SK-N-SH (cell line): ENCODE data around the gene TBC1D16. TPM values are rescaled to one million over a fixed set of nuclear protein-coding genes. Genes with fewer than 3 reads are reported as not detected.
A peak's percentile ranks its signal among the peaks of the same experiment; 100 is the strongest.

Experiments used
- CTCF ChIA-PET: fragments of 300-600, 350-600 bp; formaldehyde crosslinking; extraction: SDS; loops from one replicate; lab custom pipeline; 2021; lab: Yijun Ruan, JAX
- POLR2A ChIA-PET: fragments of 350-600 bp; sonication (Branson Sonifier 250); formaldehyde crosslinking; extraction: SDS; loops from one replicate; lab custom pipeline; 2020; ENCODE audit warnings: antibody characterized with exemption, inconsistent platforms; lab: Yijun Ruan, JAX
- DNase-seq: peaks from one replicate; pipeline ENCODE4 v3.0.0; 2012
- H2AFZ ChIP-seq: fragments of 200-600 bp; sonication (generic); 2 replicates; pipeline ENCODE4 v1.8.1; 2016; ENCODE audit warnings: antibody characterized with exemption, mild to moderate bottlenecking, low read depth
- H3F3A ChIP-seq: fragments of 200-600 bp; sonication (generic); replicated peaks from 2 replicates; pipeline ENCODE3; 2016; ENCODE audit warnings: antibody characterized with exemption, mild to moderate bottlenecking; ENCODE audit not compliant: insufficient read depth
- H3K27ac ChIP-seq, 2 experiments: fragments of 200-500 bp in 1 of 2; fragments of 200-600 bp in 1 of 2; sonication (Bioruptor generic) in 1 of 2; sonication (generic), shearing (Covaris generic) in 1 of 2; 2 replicates each; pipeline versions ENCODE4 v1.5.1 to v1.6.1; 2014 to 2016; ENCODE audit warnings: low read depth in 2 of 2, inconsistent platforms in 1 of 2, low read length in 1 of 2, mild to moderate bottlenecking in 1 of 2, mixed read lengths in 1 of 2
- H3K27me3 ChIP-seq: fragments of 200-600 bp; sonication (generic), shearing (Covaris generic); 2 replicates; pipeline ENCODE4 v1.6.1; 2016; ENCODE audit warnings: mixed run types; ENCODE audit not compliant: insufficient read depth
- H3K36me3 ChIP-seq, 2 experiments: fragments of 200-500 bp in 1 of 2; fragments of 200-600 bp in 1 of 2; sonication (Bioruptor generic) in 1 of 2; sonication (generic) in 1 of 2; replicated peaks in 1 of 2; 2 replicates each; pipeline versions ENCODE3 to v1.5.1; 2014 to 2016; ENCODE audit warnings: low read length in 1 of 2, mild to moderate bottlenecking in 1 of 2; ENCODE audit not compliant: insufficient read depth in 2 of 2, control insufficient read depth in 1 of 2
- H3K4me1 ChIP-seq, 2 experiments: fragments of 200-500 bp in 1 of 2; fragments of 200-600 bp in 1 of 2; sonication (Bioruptor generic) in 1 of 2; sonication (generic), shearing (Covaris generic) in 1 of 2; 2 replicates each; pipeline versions ENCODE4 v1.5.1 to v1.6.1; 2014 to 2016; ENCODE audit warnings: low read depth in 1 of 2, low read length in 1 of 2, mixed run types in 1 of 2; ENCODE audit not compliant: insufficient read depth in 2 of 2, control insufficient read depth in 1 of 2
- H3K4me2 ChIP-seq: fragments of 200-600 bp; sonication (generic), shearing (Covaris generic); 2 replicates; pipeline ENCODE4 v1.6.1; 2017; ENCODE audit warnings: mixed run types
- H3K4me3 ChIP-seq, 2 experiments: fragments of 200-500 bp in 1 of 2; fragments of 200-600 bp in 1 of 2; sonication (Bioruptor generic) in 1 of 2; sonication (generic), shearing (Covaris generic) in 1 of 2; 2 replicates each; pipeline versions ENCODE4 v1.5.1 to v1.8.1; 2014 to 2016; ENCODE audit warnings: low read depth in 2 of 2, inconsistent platforms in 1 of 2, low read length in 1 of 2, mild to moderate bottlenecking in 1 of 2, mixed read lengths in 1 of 2, moderate library complexity in 1 of 2
- H3K79me2 ChIP-seq: fragments of 200-600 bp; sonication (generic); 2 replicates; pipeline ENCODE4 v1.8.1; 2017; ENCODE audit warnings: mild to moderate bottlenecking; ENCODE audit not compliant: insufficient read depth
- H3K9ac ChIP-seq: fragments of 200-600 bp; sonication (generic); 2 replicates; pipeline ENCODE4 v1.6.1; 2017; ENCODE audit warnings: mixed run types
- H3K9me2 ChIP-seq: fragments of 200-600 bp; sonication (generic); 2 replicates; pipeline ENCODE4 v1.6.1; 2017; ENCODE audit warnings: mixed run types
- H3K9me3 ChIP-seq: fragments of 200-600 bp; sonication (generic); 2 replicates; pipeline ENCODE4 v1.6.1; 2017; ENCODE audit warnings: mixed run types, mild to moderate bottlenecking, moderate library complexity
- H4K20me1 ChIP-seq: fragments of 200-600 bp; sonication (generic); 2 replicates; pipeline ENCODE4 v1.6.1; 2017; ENCODE audit warnings: mild to moderate bottlenecking, mixed run types; ENCODE audit not compliant: insufficient read depth
- CTCF ChIP-seq: fragments of 200-600 bp; sonication (generic); IDR thresholded peaks from 2 replicates; pipeline ENCODE4 v1.6.1; 2017; ENCODE audit warnings: antibody characterized with exemption, mild to moderate bottlenecking, moderate library complexity
- EZH2phosphoT487 ChIP-seq: fragments of 200-600 bp; sonication (generic); IDR thresholded peaks from 2 replicates; pipeline ENCODE4 v1.6.1; 2017; ENCODE audit warnings: low read depth, mixed run types, mild to moderate bottlenecking, antibody characterized with exemption, moderate library complexity, borderline replicate concordance
- FOXM1 ChIP-seq: IDR thresholded peaks from 2 replicates; pipeline ENCODE4 v1.4.0; 2012; ENCODE audit warnings: low read depth, mild to moderate bottlenecking
- IRF3 ChIP-seq: fragments of 150-350 bp; IDR thresholded peaks from 2 replicates; pipeline ENCODE4 v1.6.1; 2016; ENCODE audit warnings: mild to moderate bottlenecking, low read depth, low read length
- MAX ChIP-seq: IDR thresholded peaks from 2 replicates; pipeline ENCODE4 v1.4.0; 2012; ENCODE audit warnings: low read depth
- MEF2A ChIP-seq: IDR thresholded peaks from 2 replicates; pipeline ENCODE4 v1.4.0; 2012; ENCODE audit warnings: low read depth, borderline replicate concordance
- POLR2AphosphoS5 ChIP-seq: IDR thresholded peaks from 2 replicates; pipeline ENCODE4 v1.6.1; 2012; ENCODE audit warnings: low read depth, low read length
- RAD21 ChIP-seq: IDR thresholded peaks from 2 replicates; pipeline ENCODE4 v1.6.1; 2012; ENCODE audit warnings: mild to moderate bottlenecking, low read length
- RFX5 ChIP-seq: IDR thresholded peaks from 2 replicates; pipeline ENCODE4 v1.6.1; 2012; ENCODE audit warnings: mild to moderate bottlenecking, improper control_type of control experiment, low read length
- RXRA ChIP-seq: IDR thresholded peaks from 2 replicates; pipeline ENCODE4 v1.4.0; 2012; ENCODE audit warnings: low read depth, mild to moderate bottlenecking, borderline replicate concordance
- TAF1 ChIP-seq: IDR thresholded peaks from 2 replicates; pipeline ENCODE4 v1.6.1; 2012; ENCODE audit warnings: low read depth, mild to moderate bottlenecking, low read length, moderate library complexity, borderline replicate concordance
- USF1 ChIP-seq: IDR thresholded peaks from 2 replicates; pipeline ENCODE4 v1.4.0; 2012; ENCODE audit warnings: low read depth, borderline replicate concordance
- YY1 ChIP-seq: IDR thresholded peaks from 2 replicates; pipeline ENCODE4 v1.4.0; 2012; ENCODE audit warnings: low read depth, mild to moderate bottlenecking
- ZBTB33 ChIP-seq: IDR thresholded peaks from 2 replicates; pipeline ENCODE4 v1.4.0; 2012; ENCODE audit warnings: low read depth, borderline replicate concordance
- WGBS: methylation state at CpG from one replicate; pipeline ENCODE4 v1.1.6; 2017; ENCODE audit warnings: low lambda C conversion rate; 5-methylcytosine and 5-hydroxymethylcytosine counted together
- polyA plus RNA-seq, 3 experiments: library from polyadenylated mRNA; depleted of rRNA; stranded (reverse); fragments of >200 nt; gene quantifications; 2 replicates each; pipeline ENCODE4 v1.2.3, GENCODE V29; 2012

TBC1D16 gene
- polyA plus RNA-seq, 1 of the 3 experiments (the other 2 are of a cell fraction): 14.5 TPM

GRCh38 chr17:79924639-79924976 is 111.1 kb downstream of the TBC1D16 start:
- POLR2A ChIA-PET: no interaction called here
- CTCF ChIA-PET: interaction anchor here (1.2 to 14.1 kb wide), 5 partner anchors 10 to 113 kb away, joined by 3 to 182 read pairs (median 5); partner anchors contain the start of gene CBX4
- Histone ChIP-seq H3K4me1 (peaks cover 0 to 9% of the 10 kb centered on the region in 2 experiments; a peak in 1 of 4 replicates), H3K9me2 (no peaks in the 10 kb centered on the region), H3K79me2 (no peaks in the 10 kb centered on the region), H3K27me3 (no peaks in the 10 kb centered on the region), H3K4me2 (no peak overlapping the region), H3F3A (no peaks in the 10 kb centered on the region), H3K9me3 (no peaks in the 10 kb centered on the region), H3K9ac (no peak overlapping the region), H3K4me3 (no peak overlapping the region; a peak in 1 of 4 replicates), H3K27ac (no peak overlapping the region), H3K36me3 (no peaks in the 10 kb centered on the region), H2AFZ (no peak overlapping the region), H4K20me1 (no peaks in the 10 kb centered on the region)
- 77% methylated on average over 3 of the region's 3 CpGs for WGBS
- DNase-seq: no peak
- TF ChIP-seq ZBTB33 (no peak), FOXM1 (no peak), RXRA (no peak), MEF2A (no peak), MAX (no peak), TAF1 (no peak), IRF3 (no peak), EZH2phosphoT487 (no peak), USF1 (no peak)

GRCh38 chr17:79923974-79924638 is 111.6 kb downstream of the TBC1D16 start:
- 84% methylated on average over 13 of the region's 16 CpGs for WGBS
- Histone ChIP-seq H3K9ac (no peak overlapping the region), H3K27me3 (no peaks in the 10 kb centered on the region), H3K79me2 (no peaks in the 10 kb centered on the region), H4K20me1 (no peaks in the 10 kb centered on the region), H3K36me3 (no peaks in the 10 kb centered on the region), H3K27ac (no peak overlapping the region), H3F3A (no peaks in the 10 kb centered on the region), H2AFZ (no peak overlapping the region), H3K9me3 (no peaks in the 10 kb centered on the region), H3K4me3 (no peak overlapping the region; a peak in 1 of 4 replicates), H3K4me1 (peaks cover 4 to 14% of the 10 kb centered on the region in 2 experiments; a peak in 2 of 4 replicates), H3K4me2 (no peak overlapping the region), H3K9me2 (no peaks in the 10 kb centered on the region)
- peak; percentile 78 for DNase-seq
- POLR2A ChIA-PET: no interaction called here
- CTCF ChIA-PET: interaction anchor here (0.7 to 14.1 kb wide), 21 partner anchors 8 to 183 kb away, joined by 3 to 182 read pairs (median 4); partner anchors contain the start of gene CBX4
- no peak for TF ChIP-seq POLR2AphosphoS5
- TF ChIP-seq YY1: no peak
- TF ChIP-seq USF1: no peak
- TF ChIP-seq CTCF: peak; percentile 72
- TF ChIP-seq RFX5: no peak
- no peak for TF ChIP-seq ZBTB33
- peak; percentile 57 for TF ChIP-seq RAD21
